Bronchial smooth muscle cell (primary cell): Measurements from ENCODE around the gene UMODL1. TPM values are rescaled to one million over a fixed set of nuclear protein-coding genes. Genes with fewer than 3 reads are reported as not detected.

Experiments
- total RNA-seq: library from RNA; depleted of rRNA; stranded (reverse); fragments of >200 nt; gene quantifications from 2 replicates; pipeline ENCODE4 v1.2.1, GENCODE V29; 2014

UMODL1 gene, protein sequence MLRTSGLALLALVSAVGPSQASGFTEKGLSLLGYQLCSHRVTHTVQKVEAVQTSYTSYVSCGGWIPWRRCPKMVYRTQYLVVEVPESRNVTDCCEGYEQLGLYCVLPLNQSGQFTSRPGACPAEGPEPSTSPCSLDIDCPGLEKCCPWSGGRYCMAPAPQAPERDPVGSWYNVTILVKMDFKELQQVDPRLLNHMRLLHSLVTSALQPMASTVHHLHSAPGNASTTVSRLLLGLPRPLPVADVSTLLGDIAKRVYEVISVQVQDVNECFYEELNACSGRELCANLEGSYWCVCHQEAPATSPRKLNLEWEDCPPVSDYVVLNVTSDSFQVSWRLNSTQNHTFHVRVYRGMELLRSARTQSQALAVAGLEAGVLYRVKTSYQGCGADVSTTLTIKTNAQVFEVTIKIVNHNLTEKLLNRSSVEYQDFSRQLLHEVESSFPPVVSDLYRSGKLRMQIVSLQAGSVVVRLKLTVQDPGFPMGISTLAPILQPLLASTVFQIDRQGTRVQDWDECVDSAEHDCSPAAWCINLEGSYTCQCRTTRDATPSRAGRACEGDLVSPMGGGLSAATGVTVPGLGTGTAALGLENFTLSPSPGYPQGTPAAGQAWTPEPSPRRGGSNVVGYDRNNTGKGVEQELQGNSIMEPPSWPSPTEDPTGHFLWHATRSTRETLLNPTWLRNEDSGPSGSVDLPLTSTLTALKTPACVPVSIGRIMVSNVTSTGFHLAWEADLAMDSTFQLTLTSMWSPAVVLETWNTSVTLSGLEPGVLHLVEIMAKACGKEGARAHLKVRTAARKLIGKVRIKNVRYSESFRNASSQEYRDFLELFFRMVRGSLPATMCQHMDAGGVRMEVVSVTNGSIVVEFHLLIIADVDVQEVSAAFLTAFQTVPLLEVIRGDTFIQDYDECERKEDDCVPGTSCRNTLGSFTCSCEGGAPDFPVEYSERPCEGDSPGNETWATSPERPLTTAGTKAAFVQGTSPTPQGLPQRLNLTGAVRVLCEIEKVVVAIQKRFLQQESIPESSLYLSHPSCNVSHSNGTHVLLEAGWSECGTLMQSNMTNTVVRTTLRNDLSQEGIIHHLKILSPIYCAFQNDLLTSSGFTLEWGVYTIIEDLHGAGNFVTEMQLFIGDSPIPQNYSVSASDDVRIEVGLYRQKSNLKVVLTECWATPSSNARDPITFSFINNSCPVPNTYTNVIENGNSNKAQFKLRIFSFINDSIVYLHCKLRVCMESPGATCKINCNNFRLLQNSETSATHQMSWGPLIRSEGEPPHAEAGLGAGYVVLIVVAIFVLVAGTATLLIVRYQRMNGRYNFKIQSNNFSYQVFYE
- total RNA-seq: not detected in 2 replicates

GRCh38 chr21:42071146-42071737 is at the start of gene UMODL1:
UMODL1 (plus strand) TSS chr21:42071317; CDS start chr21:42071317, 0 bp downstream.

Other genes with a start within 250 kb of the UMODL1 start
- 3.5 and 6.0 TPM in 2 replicates for gene PRDM15, start 192.0 kb upstream of the UMODL1 start, total RNA-seq
- 12.6 and 19.1 TPM in 2 replicates for gene C2CD2, start 117.3 kb upstream of the UMODL1 start, total RNA-seq
- gene ZBTB21, start 61.0 kb upstream of the UMODL1 start, total RNA-seq: 3.2 and 4.1 TPM in 2 replicates
- 5.7 and 10.0 TPM in 2 replicates for gene ABCG1, start 147.8 kb downstream of the UMODL1 start, total RNA-seq
- 0.94 and 0.95 TPM in 2 replicates for gene TFF3, start 244.1 kb downstream of the UMODL1 start, total RNA-seq